GM18499 (cell line): Measurements from ENCODE around the gene IDI1.
A peak's percentile ranks its signal among the peaks of the same experiment; 100 is the strongest.
"Not testable (repeated sequence)": the region's sequence is repeated elsewhere in the genome, so short reads cannot be mapped to it uniquely, and the experiment has no call there.

ENCODE experiments used
- ATAC-seq: cut with Tn5 transposase; IDR thresholded peaks from one replicate; pipeline ENCODE4 v1.9.1; 2021; ENCODE audit warnings: moderate number of reproducible peaks; ENCODE audit not compliant: insufficient read depth, unreplicated experiment

The IDI1 gene

GRCh38 chr10:1066734-1067133, 17.8 kb upstream of the IDI1 start:
- ATAC-seq, result not testable (repeated sequence)

DNA sequence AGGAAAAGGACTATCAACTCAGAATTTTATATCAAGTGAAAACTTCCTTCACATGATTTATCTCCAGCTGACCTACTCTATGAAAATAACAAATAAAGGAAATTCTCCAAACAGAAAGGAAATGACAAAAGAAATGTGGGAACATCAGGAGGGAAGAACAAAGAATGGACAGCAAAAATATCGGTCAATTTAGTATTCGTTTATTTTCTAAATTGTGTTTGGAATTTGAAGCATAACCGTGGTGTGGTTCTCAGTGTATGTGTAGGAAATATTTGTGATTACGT, 16.0 kb upstream of the IDI1 start:
- ATAC-seq, result no peak

DNA sequence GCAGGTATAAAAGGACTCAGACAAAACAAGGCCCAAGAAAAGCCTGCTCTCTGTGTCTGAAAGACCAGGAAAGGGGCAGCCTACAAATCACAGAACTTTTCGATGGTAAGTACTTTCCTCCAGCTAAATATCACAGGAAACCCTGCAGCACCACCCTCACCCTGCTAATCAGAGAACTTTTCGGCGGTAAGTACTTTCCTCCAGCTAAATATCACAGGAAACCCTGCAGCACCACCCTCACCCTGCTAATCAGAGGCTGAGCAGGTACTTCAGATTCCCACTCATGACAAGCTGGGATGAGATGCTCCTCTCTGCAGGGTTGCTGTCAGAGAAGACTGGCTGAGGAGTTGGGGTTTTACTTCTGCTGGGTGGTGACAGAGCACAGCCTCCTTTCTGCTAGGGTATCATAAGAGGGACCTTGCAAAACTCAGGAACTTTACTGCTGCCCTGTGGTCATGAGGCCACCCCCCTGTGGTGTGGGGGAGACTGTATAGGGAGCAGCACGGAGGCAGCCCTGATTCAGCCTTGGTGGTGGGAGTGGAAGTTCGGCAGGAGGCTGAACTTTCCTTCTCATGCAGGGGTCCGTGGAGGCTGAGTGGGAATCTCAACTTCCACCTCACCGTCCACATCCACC, 14.4 kb upstream of the IDI1 start:
- no peak for ATAC-seq

- ATAC-seq, result no peak
Measured at GRCh38 chr10:1061930-1062774, 13.2 kb upstream of the IDI1 start.

DNA sequence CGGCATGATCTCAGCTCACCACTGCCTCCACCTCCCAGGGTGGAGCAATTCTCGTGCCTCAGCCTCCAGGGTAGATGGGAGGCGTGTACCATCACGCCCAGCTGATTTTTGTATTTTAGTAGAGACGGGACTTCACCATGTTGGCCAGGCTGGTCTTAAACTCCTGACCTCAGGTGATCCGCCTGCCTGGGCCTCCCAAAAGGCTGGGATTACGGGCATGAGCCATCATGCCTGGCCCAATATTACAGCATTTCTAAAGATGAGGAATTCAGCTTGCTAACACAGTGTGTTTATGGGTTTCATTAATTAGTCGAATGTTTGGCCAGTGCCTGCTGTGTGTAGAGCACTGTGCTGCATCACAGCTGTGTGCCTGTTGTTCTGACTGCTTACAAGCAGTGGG, 11.0 kb upstream of the IDI1 start:
- ATAC-seq, result no peak

GRCh38 chr10:1058017-1058416, 9.1 kb upstream of the IDI1 start:
- no peak for ATAC-seq

DNA sequence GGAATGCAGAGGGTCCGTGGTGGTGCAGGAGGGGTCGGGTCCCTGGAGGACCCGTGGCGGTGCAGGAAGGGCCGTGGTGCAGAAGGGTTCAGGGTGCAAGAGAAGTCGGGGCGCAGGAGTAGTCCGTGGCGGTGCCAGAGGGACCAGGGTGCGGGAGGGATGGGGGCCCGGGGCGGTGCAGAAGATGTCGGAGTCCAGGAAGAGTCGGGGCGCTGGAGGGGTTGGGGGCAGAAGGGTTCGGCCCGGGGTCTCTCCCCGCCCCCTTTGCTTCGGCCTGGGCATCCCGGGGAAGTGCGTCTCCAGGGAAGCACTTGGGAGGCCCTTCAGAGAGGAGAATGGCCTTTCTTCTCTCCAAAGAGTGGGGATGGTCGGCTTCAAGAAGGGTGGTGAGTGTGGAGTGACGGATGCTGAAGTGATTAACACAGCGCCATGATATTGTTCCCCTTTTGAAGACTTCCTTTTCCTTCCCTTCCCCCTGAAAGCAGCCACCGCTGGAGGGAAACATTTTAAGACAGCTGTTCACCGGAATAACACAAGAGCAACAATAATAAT, 8.3 kb upstream of the IDI1 start:
- no peak for ATAC-seq

- no peak for ATAC-seq
Measured at GRCh38 chr10:1056326-1057105, 7.6 kb upstream of the IDI1 start, which contains the start of gene WDR37. Gene WDR37 (plus strand): TSS chr10:1056385. CDS start chr10:1072156, 15,771 bp downstream.

GRCh38 chr10:1054684-1055083, 5.8 kb upstream of the IDI1 start:
- no peak for ATAC-seq

GRCh38 chr10:1050554-1050953, 1.6 kb upstream of the IDI1 start:
- no peak for ATAC-seq

DNA sequence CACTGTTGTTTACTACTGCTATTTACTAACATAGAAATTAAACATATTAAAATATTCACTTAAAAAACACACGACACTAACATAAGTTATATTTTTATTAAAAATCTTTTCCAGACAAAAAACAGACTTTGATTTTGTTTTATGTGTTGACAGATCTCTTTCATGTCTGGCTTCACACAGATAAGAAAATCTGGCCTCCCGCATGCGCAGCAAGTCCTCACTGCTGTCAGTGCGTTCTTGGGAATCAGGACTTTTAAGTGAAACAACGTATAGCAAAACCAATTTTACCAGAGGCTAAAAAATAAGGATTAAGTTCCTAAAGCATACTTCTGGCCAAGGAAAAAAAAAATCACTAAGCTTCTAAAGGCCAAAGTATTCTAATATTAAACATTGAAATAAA, 1.2 kb upstream of the IDI1 start:
- ATAC-seq, result no peak

DNA sequence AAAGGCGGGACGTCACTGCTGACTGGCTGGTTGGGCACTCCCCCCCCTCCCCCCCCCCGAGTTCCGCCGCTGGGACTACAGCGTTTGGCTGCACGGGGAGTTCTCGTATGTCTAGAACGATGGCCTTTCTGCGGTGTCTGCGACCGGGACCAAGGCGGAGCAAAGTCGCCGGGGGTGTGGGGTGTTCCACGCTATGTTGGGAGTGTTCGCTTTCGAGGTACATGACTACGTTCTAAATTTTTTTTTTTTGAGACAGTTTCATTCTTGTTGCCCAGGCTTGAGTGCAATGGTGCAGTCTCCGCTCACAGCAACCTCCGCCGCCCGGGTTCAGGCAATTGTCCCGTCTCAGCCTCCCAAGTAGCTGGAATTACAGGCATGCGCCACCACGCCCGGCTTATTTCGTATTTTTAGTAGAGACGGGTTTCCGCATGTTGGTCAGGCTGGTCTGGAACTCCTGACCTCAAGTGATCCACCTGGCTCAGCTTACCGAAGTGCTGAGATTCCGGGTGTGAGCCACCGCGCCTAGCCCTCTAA, 573 bp upstream of the IDI1 start:
- ATAC-seq, result peak; percentile 5

GRCh38 chr10:1048349-1048731, 579 bp downstream of the IDI1 start:
- ATAC-seq, result no peak

GRCh38 chr10:1047937-1048336, 982 bp downstream of the IDI1 start:
- no peak for ATAC-seq

DNA sequence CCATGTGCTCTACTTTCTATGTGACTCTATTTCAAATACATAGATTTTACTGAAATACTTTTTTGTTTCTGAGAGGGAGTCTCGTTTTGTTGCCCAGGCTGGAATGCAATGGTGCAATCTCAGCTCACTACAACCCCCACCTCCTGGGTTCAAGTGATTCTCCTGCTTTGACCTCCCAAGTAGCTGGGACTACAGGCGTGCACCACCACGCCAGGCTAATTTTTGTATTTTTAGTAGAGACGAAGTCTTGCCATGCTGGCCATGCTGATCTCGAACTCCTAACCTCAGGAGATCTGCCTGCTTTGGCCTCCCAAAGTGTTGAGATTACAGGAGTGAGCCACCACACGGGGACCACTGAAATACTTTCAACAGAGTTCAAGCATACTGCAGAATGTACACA, 3.5 kb downstream of the IDI1 start:
- no peak for ATAC-seq

GRCh38 chr10:1044964-1045363, 4.0 kb downstream of the IDI1 start:
- ATAC-seq, result no peak

DNA sequence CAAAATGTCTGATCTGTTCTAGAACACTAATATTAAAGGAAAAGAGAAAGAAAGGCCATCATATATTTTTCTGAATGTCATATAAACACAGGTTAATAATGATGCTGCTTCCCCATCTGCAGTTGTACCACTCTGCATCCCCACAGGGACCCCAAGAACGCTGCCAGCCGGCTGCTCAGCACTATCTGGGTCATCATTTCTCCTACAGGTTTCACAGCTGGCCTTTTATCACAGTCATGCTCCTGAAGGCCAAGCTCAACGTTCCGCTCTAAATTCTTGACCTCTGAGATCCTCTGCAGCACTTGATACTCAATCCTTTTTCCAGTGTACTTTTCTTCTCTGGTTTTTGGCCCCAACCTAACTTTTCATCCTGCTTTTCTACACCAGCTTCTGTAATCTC, 4.8 kb downstream of the IDI1 start:
- no peak for ATAC-seq

- ATAC-seq, result no peak
Measured at GRCh38 chr10:1043532-1043995, 5.4 kb downstream of the IDI1 start.

GRCh38 chr10:1041514-1041913, 7.4 kb downstream of the IDI1 start:
- no peak for ATAC-seq

DNA sequence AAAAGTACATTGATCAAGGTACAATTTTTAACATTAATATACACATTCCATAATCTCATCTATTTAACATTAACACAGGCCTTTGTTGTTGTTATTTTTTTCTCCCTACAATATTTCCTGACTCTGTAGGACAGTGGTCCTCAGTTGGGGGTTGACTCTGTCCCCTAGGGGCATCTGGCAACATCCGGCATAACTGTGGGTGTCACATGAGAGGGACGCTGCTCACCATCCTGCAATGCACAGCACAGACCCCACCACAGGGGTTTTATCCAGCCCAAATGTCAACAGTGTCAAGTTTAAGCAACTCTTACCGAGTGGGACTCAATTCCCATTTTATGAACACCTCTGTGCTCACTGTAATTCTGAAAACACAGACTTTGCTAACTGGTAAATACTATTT, 8.8 kb downstream of the IDI1 start:
- no peak for ATAC-seq

DNA sequence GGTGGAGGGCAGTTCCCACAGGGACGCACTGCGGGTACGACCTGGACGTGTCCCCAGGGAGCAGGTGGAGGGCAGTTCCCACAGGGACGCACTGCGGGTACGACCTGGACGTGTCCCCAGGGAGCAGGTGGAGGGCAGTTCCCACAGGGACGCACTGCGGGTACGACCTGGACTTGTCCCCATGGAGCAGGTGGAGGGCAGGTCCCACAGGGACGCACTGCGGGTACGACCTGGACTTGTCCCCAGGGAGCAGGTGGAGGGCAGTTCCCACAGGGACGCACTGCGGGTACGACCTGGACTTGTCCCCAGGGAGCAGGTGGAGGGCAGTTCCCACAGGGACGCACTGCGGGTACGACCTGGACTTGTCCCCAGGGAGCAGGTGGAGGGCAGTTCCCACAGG, 10.2 kb downstream of the IDI1 start:
- ATAC-seq, result not testable (repeated sequence)
